WTC11 (cell line): ENCODE measurements around the gene CAMTA1. TPM values are rescaled to one million over a fixed set of nuclear protein-coding genes. Genes with fewer than 3 reads are reported as not detected.

Experiments
- ATAC-seq: fragments of 200-7000 bp; cut with Tn5 transposase; 2 replicates; pipeline ENCODE4 v1.10.0; 2021; ENCODE audit warnings: mild to moderate bottlenecking, moderate library complexity
- CTCF ChIA-PET: fragments of 300-600 bp; sonication (Branson Sonifier 250); formaldehyde crosslinking; loops from one replicate; lab custom pipeline; 2021; ENCODE audit warnings: antibody characterized with exemption; lab: Charles Lee
- POLR2A ChIA-PET: fragments of 350-600 bp; sonication (Branson Sonifier 250); formaldehyde crosslinking; loops from one replicate; lab custom pipeline; 2021; ENCODE audit warnings: antibody characterized with exemption; lab: Charles Lee
- DNase-seq: peaks from one replicate; pipeline ENCODE4 v3.0.0; 2021; ENCODE audit warnings: low spot score
- H3K27ac Mint-ChIP-seq: 2 replicates; pipeline ENCODE4 v1.8.0; 2021; ENCODE audit warnings: mixed read lengths
- H3K27me3 Mint-ChIP-seq: 2 replicates; pipeline ENCODE4 v1.8.0; 2021; ENCODE audit warnings: low read depth, mild to moderate bottlenecking, moderate library complexity, mixed read lengths
- H3K36me3 Mint-ChIP-seq: 2 replicates; pipeline ENCODE4 v1.8.0; 2021; ENCODE audit warnings: mixed read lengths
- H3K4me1 Mint-ChIP-seq: 2 replicates; pipeline ENCODE4 v1.8.0; 2022; ENCODE audit warnings: mixed read lengths
- H3K4me3 Mint-ChIP-seq: 2 replicates; pipeline ENCODE4 v1.8.0; 2021; ENCODE audit warnings: mild to moderate bottlenecking, moderate library complexity, mixed read lengths
- H3K9me3 Mint-ChIP-seq: 2 replicates; pipeline ENCODE4 v1.8.0; 2021; ENCODE audit warnings: mixed read lengths
- AR ChIP-seq: fragments of 250-450 bp; sonication (Bioruptor Pico); IDR thresholded peaks from 2 replicates; pipeline ENCODE4 v1.9.0; 2021; ENCODE audit warnings: mild to moderate bottlenecking
- ATF1 ChIP-seq: sonication (generic); formaldehyde crosslinking; IDR thresholded peaks from 2 replicates; pipeline ENCODE4 v1.8.1; 2023; ENCODE audit warnings: mild to moderate bottlenecking, moderate library complexity, missing genetic modification reagents
- IRF2 ChIP-seq: sonication (generic); formaldehyde crosslinking; IDR thresholded peaks from 2 replicates; pipeline ENCODE4 v1.8.0; 2022; ENCODE audit warnings: low read depth, missing genetic modification reagents, borderline replicate concordance
- JAZF1 ChIP-seq: fragments of 250-450 bp; sonication (Bioruptor Pico); IDR thresholded peaks from 2 replicates; pipeline ENCODE4 v1.9.0; 2021; ENCODE audit warnings: moderate library complexity, mild to moderate bottlenecking, inconsistent platforms
- NFATC4 ChIP-seq: fragments of 250-450 bp; sonication (Bioruptor Pico); IDR thresholded peaks from 2 replicates; pipeline ENCODE4 v1.9.0; 2021; ENCODE audit warnings: mild to moderate bottlenecking
- NR2C2 ChIP-seq: sonication (generic); formaldehyde crosslinking; IDR thresholded peaks from 2 replicates; pipeline ENCODE4 v1.8.0; 2022; ENCODE audit warnings: mild to moderate bottlenecking, missing genetic modification reagents
- PRDM15 ChIP-seq: sonication (generic); formaldehyde crosslinking; IDR thresholded peaks from 2 replicates; pipeline ENCODE4 v1.8.0; 2022; ENCODE audit warnings: missing genetic modification reagents
- SOX15 ChIP-seq: fragments of 250-450 bp; sonication (Bioruptor Pico); IDR thresholded peaks from 2 replicates; pipeline ENCODE4 v1.9.0; 2021; ENCODE audit warnings: mild to moderate bottlenecking
- ZNF317 ChIP-seq: sonication (generic); formaldehyde crosslinking; IDR thresholded peaks from 2 replicates; pipeline ENCODE4 v1.8.1; 2023; ENCODE audit warnings: low read depth, mild to moderate bottlenecking, moderate library complexity, missing genetic modification reagents, borderline replicate concordance
- total RNA-seq: library from RNA; stranded (reverse); gene quantifications from 3 replicates; pipeline ENCODE4 v1.2.3, GENCODE V29; 2021
- TF ChIP-seq, protein P1 (sequence below): fragments of 250-450 bp; sonication (Bioruptor Pico); IDR thresholded peaks from 2 replicates; pipeline ENCODE4 v1.9.0; 2021; ENCODE audit warnings: moderate library complexity, mild to moderate bottlenecking, inconsistent platforms, borderline replicate concordance
- TF ChIP-seq, protein P2 (sequence below): sonication (generic); formaldehyde crosslinking; IDR thresholded peaks from 2 replicates; pipeline ENCODE4 v1.8.0; 2022; ENCODE audit warnings: mild to moderate bottlenecking, missing genetic modification reagents
- TF ChIP-seq, protein P3 (sequence below): sonication (generic); formaldehyde crosslinking; IDR thresholded peaks from 2 replicates; pipeline ENCODE4 v1.8.1; 2022; ENCODE audit warnings: low read depth, missing genetic modification reagents, borderline replicate concordance
- TF ChIP-seq, protein P4 (sequence below): sonication (generic); formaldehyde crosslinking; IDR thresholded peaks from 2 replicates; pipeline ENCODE4 v1.8.0; 2023; ENCODE audit warnings: missing genetic modification reagents, mild to moderate bottlenecking, borderline replicate concordance

The CAMTA1 gene
- total RNA-seq, 1 experiment from 2014 or later, result 86.4 TPM

GRCh38 chr1:7587108-7587772 is 802.0 kb downstream of the CAMTA1 start:
- H3K27ac Mint-ChIP-seq, result no peak overlapping the region

DNA sequence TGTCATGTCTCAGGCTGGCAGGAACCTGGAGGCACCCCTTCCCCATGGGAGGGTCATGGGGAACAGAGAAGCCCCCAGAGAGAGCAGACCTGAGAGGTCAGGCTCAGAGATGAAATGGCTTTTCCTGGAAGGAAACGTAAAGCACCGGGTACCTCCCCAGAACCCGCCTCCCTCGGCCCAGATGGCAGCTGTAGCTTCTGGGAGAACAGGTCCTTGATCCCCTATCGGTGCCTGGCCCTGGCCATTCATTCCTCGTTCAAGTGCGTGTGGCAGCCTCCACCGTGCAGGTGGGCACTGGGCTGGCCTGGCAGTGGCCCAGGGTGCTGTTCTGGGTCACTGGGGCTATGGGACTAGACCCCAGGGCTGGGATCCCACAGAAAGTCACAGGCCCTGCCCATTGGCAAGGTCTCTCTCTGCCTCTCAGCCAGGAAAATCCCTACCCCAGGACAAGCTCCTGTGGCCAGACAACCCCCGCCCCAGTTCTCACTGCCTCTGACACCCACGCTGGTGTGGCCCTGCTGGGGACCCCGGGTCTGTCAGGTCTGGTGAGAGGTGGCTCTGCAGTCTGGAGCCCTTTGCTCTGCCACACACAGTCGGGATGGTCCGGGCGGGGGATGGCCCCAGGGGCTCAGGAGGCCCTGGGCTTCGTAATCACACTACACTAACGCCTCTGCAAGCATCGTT is 802.7 kb downstream of the CAMTA1 start:
- CTCF ChIA-PET, result interaction anchor here (1.1 kb wide), 1 partner anchor 59 kb away, joined by 5 read pairs; no protein-coding TSS in a partner anchor
- TF ChIP-seq, protein P1, sequence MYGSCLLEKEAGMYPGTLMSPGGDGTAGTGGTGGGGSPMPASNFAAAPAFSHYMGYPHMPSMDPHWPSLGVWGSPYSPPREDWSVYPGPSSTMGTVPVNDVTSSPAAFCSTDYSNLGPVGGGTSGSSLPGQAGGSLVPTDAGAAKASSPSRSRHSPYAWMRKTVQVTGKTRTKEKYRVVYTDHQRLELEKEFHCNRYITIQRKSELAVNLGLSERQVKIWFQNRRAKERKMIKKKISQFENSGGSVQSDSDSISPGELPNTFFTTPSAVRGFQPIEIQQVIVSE (CRISPR knock-in tag), result no peak
- no peak for TF ChIP-seq PRDM15 (CRISPR knock-in tag)
- TF ChIP-seq JAZF1 (CRISPR knock-in tag), result no peak
- TF ChIP-seq ATF1 (CRISPR knock-in tag), result no peak
- TF ChIP-seq, protein P2, sequence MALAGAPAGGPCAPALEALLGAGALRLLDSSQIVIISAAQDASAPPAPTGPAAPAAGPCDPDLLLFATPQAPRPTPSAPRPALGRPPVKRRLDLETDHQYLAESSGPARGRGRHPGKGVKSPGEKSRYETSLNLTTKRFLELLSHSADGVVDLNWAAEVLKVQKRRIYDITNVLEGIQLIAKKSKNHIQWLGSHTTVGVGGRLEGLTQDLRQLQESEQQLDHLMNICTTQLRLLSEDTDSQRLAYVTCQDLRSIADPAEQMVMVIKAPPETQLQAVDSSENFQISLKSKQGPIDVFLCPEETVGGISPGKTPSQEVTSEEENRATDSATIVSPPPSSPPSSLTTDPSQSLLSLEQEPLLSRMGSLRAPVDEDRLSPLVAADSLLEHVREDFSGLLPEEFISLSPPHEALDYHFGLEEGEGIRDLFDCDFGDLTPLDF (CRISPR knock-in tag), result no peak
- no peak for TF ChIP-seq NFATC4
- no peak for TF ChIP-seq IRF2 (CRISPR knock-in tag)

More at GRCh38 chr1:7587108-7587772, 802.0 kb downstream of the CAMTA1 start:
- Mint-ChIP-seq H3K9me3 (no peaks in the 10 kb centered on the region), H3K27me3 (no peaks in the 10 kb centered on the region), H3K4me1 (0 out of 2 replicates have a peak, but pooled peaks cover 7% of the 10 kb centered on the region), H3K36me3 (no peaks in the 10 kb centered on the region), H3K4me3 (no peak overlapping the region)
- CTCF ChIA-PET, result interaction anchor here (0.6 to 1.7 kb wide), 3 partner anchors 26 to 133 kb away, joined by 3 to 5 read pairs (median 5); no protein-coding TSS in a partner anchor
- ATAC-seq (no peak), DNase-seq (no peak)
- POLR2A ChIA-PET, result no interaction called here
- TF ChIP-seq, protein P3, sequence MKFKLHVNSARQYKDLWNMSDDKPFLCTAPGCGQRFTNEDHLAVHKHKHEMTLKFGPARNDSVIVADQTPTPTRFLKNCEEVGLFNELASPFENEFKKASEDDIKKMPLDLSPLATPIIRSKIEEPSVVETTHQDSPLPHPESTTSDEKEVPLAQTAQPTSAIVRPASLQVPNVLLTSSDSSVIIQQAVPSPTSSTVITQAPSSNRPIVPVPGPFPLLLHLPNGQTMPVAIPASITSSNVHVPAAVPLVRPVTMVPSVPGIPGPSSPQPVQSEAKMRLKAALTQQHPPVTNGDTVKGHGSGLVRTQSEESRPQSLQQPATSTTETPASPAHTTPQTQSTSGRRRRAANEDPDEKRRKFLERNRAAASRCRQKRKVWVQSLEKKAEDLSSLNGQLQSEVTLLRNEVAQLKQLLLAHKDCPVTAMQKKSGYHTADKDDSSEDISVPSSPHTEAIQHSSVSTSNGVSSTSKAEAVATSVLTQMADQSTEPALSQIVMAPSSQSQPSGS, result no peak
- TF ChIP-seq NR2C2 (CRISPR knock-in tag) (no peak), SOX15 (CRISPR knock-in tag) (no peak), AR (CRISPR knock-in tag) (no peak), ZNF317 (CRISPR knock-in tag) (no peak)
- TF ChIP-seq, protein P4, sequence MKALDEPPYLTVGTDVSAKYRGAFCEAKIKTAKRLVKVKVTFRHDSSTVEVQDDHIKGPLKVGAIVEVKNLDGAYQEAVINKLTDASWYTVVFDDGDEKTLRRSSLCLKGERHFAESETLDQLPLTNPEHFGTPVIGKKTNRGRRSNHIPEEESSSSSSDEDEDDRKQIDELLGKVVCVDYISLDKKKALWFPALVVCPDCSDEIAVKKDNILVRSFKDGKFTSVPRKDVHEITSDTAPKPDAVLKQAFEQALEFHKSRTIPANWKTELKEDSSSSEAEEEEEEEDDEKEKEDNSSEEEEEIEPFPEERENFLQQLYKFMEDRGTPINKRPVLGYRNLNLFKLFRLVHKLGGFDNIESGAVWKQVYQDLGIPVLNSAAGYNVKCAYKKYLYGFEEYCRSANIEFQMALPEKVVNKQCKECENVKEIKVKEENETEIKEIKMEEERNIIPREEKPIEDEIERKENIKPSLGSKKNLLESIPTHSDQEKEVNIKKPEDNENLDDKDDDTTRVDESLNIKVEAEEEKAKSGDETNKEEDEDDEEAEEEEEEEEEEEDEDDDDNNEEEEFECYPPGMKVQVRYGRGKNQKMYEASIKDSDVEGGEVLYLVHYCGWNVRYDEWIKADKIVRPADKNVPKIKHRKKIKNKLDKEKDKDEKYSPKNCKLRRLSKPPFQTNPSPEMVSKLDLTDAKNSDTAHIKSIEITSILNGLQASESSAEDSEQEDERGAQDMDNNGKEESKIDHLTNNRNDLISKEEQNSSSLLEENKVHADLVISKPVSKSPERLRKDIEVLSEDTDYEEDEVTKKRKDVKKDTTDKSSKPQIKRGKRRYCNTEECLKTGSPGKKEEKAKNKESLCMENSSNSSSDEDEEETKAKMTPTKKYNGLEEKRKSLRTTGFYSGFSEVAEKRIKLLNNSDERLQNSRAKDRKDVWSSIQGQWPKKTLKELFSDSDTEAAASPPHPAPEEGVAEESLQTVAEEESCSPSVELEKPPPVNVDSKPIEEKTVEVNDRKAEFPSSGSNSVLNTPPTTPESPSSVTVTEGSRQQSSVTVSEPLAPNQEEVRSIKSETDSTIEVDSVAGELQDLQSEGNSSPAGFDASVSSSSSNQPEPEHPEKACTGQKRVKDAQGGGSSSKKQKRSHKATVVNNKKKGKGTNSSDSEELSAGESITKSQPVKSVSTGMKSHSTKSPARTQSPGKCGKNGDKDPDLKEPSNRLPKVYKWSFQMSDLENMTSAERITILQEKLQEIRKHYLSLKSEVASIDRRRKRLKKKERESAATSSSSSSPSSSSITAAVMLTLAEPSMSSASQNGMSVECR, result no peak

More for the DNA sequence above, 802.7 kb downstream of the CAMTA1 start:
- POLR2A ChIA-PET, result no interaction called here
- ATAC-seq (no peak), DNase-seq (no peak)
- Mint-ChIP-seq H3K4me3 (no peak overlapping the region), H3K27me3 (no peaks in the 10 kb centered on the region), H3K36me3 (no peaks in the 10 kb centered on the region), H3K4me1 (0 out of 2 replicates have a peak, but pooled peaks cover 7% of the 10 kb centered on the region), H3K9me3 (no peaks in the 10 kb centered on the region), H3K27ac (no peak overlapping the region)
